Testis (tissue), 2 donors: ENCODE measurements around the gene TDRD12.

Experiments used
- POLR2A ChIP-seq: fragments of 450-650 bp; IDR thresholded peaks from one replicate; pipeline ENCODE4 v1.6.1; 2017; ENCODE audit warnings: antibody characterized with exemption, mild to moderate bottlenecking, moderate library complexity
- TF ChIP-seq, protein P1 (sequence below), 3 experiments: fragments of 450-650 bp in 2 of 3; fragments of 200-600 bp in 1 of 3; sonication (generic) in 1 of 3; IDR thresholded peaks; one replicate each; pipeline ENCODE4 v1.5.1; 2016 to 2019; ENCODE audit warnings: antibody characterized with exemption in 3 of 3, mild to moderate bottlenecking in 2 of 3, moderate library complexity in 1 of 3

DNA sequence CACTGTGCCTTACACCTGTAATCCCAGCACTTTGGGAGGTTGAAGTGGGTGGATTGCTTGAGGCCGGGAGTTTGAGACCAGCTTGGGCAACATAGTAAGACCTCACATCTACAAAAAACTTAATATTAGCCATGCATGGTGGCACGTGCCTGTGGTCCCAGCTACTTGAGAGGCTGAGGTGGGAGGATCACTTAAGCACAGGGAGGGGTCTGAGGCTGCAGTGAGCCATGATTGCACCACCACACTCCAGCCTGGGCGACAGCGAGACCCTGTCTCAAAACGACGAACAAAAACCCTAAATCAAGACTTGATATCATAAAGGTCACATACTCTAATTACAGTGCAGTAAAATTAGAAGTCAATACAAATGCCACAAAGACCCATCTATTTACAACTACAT lies 132.6 kb downstream of the TDRD12 start:
- TF ChIP-seq, protein P1, sequence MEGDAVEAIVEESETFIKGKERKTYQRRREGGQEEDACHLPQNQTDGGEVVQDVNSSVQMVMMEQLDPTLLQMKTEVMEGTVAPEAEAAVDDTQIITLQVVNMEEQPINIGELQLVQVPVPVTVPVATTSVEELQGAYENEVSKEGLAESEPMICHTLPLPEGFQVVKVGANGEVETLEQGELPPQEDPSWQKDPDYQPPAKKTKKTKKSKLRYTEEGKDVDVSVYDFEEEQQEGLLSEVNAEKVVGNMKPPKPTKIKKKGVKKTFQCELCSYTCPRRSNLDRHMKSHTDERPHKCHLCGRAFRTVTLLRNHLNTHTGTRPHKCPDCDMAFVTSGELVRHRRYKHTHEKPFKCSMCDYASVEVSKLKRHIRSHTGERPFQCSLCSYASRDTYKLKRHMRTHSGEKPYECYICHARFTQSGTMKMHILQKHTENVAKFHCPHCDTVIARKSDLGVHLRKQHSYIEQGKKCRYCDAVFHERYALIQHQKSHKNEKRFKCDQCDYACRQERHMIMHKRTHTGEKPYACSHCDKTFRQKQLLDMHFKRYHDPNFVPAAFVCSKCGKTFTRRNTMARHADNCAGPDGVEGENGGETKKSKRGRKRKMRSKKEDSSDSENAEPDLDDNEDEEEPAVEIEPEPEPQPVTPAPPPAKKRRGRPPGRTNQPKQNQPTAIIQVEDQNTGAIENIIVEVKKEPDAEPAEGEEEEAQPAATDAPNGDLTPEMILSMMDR (IDR thresholded peaks at IDR 0.05), result no peak
- TF ChIP-seq POLR2A, result no peak
